Common myeloid progenitor, CD34-positive (primary cell): Measurements from ENCODE around the gene MYO3B.

Experiments used
- CTCF ChIA-PET: fragments of 350-600 bp; sonication (Branson Sonifier 250); formaldehyde crosslinking; loops from one replicate; lab custom pipeline; 2021; ENCODE audit warnings: antibody characterized with exemption; lab: Charles Lee
- POLR2A ChIA-PET: fragments of 350-600 bp; sonication (Branson Sonifier 250); formaldehyde crosslinking; loops from one replicate; lab custom pipeline; 2021; ENCODE audit warnings: antibody characterized with exemption; lab: Charles Lee
- DNase-seq, 3 donors: peaks; one replicate each; pipeline versions ENCODE4 v3.0.0 to v3.0.0-alpha.2; 2013
- H3K27ac ChIP-seq, 2 experiments: 1 replicate in 1 of 2; 2 replicates in 1 of 2; pipeline ENCODE4 v1.7.0; 2013; ENCODE audit warnings: inconsistent platforms in 2 of 2, low read length in 2 of 2, mild to moderate bottlenecking in 2 of 2, low read depth in 1 of 2, moderate library complexity in 1 of 2; ENCODE audit not compliant: severe bottlenecking in 2 of 2, insufficient read depth in 1 of 2, poor library complexity in 1 of 2
- H3K27me3 ChIP-seq, 5 experiments: replicated peaks in 2 of 5; 1 replicate in 3 of 5; 2 replicates in 2 of 5; pipeline versions ENCODE4 v1.6.1 to v1.7.0; 2013; ENCODE audit warnings: low read length in 4 of 5, mild to moderate bottlenecking in 2 of 5, moderate library complexity in 2 of 5, inconsistent platforms in 1 of 5; ENCODE audit not compliant: insufficient read depth in 5 of 5, control insufficient read depth in 4 of 5
- H3K36me3 ChIP-seq, 4 experiments: 1 replicate in 2 of 4; 2 replicates in 2 of 4; pipeline versions ENCODE4 v1.6.1 to v1.7.0; 2013; ENCODE audit warnings: low read length in 3 of 4, control low read depth in 1 of 4, mild to moderate bottlenecking in 1 of 4; ENCODE audit not compliant: control insufficient read depth in 4 of 4, insufficient read depth in 4 of 4
- H3K4me1 ChIP-seq, 4 experiments: 1 replicate in 3 of 4; 2 replicates in 1 of 4; pipeline versions ENCODE4 v1.6.1 to v1.7.1; 2013; ENCODE audit warnings: low read length in 3 of 4, mild to moderate bottlenecking in 3 of 4, control low read depth in 1 of 4, inconsistent platforms in 1 of 4, moderate library complexity in 1 of 4; ENCODE audit not compliant: control insufficient read depth in 4 of 4, insufficient read depth in 4 of 4; ENCODE audit errors: control extremely low read depth in 1 of 4
- H3K4me3 ChIP-seq, 7 experiments: 1 replicate in 4 of 7; 2 replicates in 3 of 7; pipeline versions ENCODE4 v1.5.1 to v1.7.0; 2013; ENCODE audit warnings: mild to moderate bottlenecking in 7 of 7, low read length in 6 of 7, moderate library complexity in 6 of 7, inconsistent platforms in 2 of 7, low read depth in 2 of 7, control low read depth in 1 of 7; ENCODE audit not compliant: insufficient read depth in 4 of 7, control insufficient read depth in 1 of 7; ENCODE audit errors: extremely low read depth in 1 of 7
- H3K9me3 ChIP-seq, 5 experiments: 1 replicate in 4 of 5; 2 replicates in 1 of 5; pipeline versions ENCODE4 v1.6.1 to v1.7.1; 2013; ENCODE audit warnings: low read length in 4 of 5, mild to moderate bottlenecking in 2 of 5, inconsistent platforms in 1 of 5, low read depth in 1 of 5, moderate library complexity in 1 of 5; ENCODE audit not compliant: control insufficient read depth in 4 of 5, insufficient read depth in 2 of 5; ENCODE audit errors: control extremely low read depth in 1 of 5
- WGBS: methylation state at CpG from one replicate; pipeline ENCODE4 v1.1.5; 2013; ENCODE audit not compliant: insufficient coverage; 5-methylcytosine and 5-hydroxymethylcytosine counted together

MYO3B gene

DNA sequence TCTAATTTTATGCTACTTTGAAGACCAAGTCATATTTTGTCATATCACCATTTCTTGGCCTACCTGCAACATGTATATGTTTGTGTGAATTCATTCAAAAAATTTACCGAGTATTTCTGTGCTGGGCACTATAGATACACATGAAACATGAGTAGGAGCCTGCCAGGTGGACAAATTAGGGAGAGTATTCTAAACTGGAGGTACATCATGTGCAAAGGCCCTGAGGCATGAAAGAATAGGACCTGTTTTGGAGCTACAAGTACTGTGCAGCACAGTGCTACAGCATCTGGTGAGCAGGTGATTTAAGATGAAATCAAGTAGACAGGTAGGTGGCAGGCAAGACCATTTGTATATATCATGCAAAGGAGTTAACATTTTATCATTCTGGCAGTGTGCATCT lies 152.9 kb downstream of the MYO3B start:
- POLR2A ChIA-PET = no interaction called here
- DNase-seq = no peak
- Histone ChIP-seq H3K36me3 (no peaks in the 10 kb centered on the region), H3K27me3 (no peaks in the 10 kb centered on the region), H3K4me1 (peaks cover 0 to 2% (median 0%) of the 10 kb centered on the region in 4 experiments), H3K27ac (no peak overlapping the region), H3K9me3 (no peaks in the 10 kb centered on the region), H3K4me3 (no peak overlapping the region)
- WGBS = no CpG with 5 or more reads among the region's 1 CpG
- CTCF ChIA-PET = interaction anchor here (1.1 kb wide), 2 partner anchors 12 to 25 kb away, joined by 3 to 4 read pairs; no protein-coding TSS in a partner anchor

DNA sequence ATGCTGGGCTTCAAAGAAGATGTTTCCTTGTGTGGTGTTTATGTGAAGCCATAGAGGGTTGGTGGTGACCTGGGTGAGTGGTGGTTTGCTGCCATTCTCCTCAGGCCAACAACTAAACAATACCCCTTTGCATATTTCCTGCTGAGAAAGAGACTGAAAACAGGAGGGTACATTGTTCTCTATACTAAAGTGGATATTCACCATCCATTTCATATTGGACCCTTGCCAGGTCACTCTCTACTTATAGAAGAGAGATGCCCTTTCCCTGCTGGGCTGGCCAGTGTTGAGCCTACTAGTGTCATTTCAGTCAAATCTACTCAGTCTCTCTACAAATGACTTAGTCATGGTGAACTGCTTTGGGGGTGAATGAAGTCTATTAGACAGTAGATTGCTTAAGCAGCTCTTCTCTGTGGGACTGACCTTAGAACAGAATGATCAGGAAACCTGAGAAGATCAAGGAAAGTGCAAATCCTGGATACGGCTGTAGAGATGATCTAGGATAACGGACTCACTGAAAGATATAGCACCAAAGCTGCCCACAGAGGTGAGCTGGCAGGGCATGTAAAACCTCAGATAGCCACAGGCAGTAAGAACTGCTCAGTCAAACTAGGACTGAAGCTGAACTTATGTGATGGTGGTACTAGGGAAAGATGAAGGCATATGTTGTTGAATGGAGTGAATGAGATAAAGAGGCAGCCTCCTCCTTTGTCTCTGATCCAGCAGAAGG lies 154.9 kb downstream of the MYO3B start:
- POLR2A ChIA-PET = no interaction called here

DNA sequence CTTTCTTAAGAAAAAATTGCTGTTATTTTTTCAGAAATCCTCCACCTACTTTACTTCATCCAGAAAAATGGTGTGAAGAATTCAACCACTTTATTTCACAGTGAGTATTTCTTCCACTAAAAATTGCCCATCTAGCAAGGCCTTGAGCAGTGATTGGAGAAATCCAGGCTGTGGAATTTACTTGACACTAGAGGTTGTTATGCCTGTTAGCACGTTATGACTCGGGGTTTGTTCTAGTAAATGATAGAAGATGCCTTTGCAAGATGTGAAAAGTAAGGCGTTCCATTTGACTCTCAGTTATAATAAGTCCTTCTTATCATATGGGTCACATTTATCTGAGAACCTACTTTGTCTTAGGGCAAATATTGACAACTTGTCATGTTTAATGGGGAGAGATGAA lies 157.4 kb downstream of the MYO3B start:
- no peaks in the 10 kb centered on the region for H3K36me3 ChIP-seq
- H3K27me3 ChIP-seq = no peaks in the 10 kb centered on the region
- CTCF ChIA-PET = no interaction called here
- H3K4me3 ChIP-seq = no peak overlapping the region
- H3K9me3 ChIP-seq = no peaks in the 10 kb centered on the region
- WGBS = no CpG with 5 or more reads among the region's 3 CpGs
- H3K27ac ChIP-seq = no peak overlapping the region
- peaks cover 0 to 10% (median 3%) of the 10 kb centered on the region in 4 experiments for H3K4me1 ChIP-seq
- POLR2A ChIA-PET = no interaction called here
- DNase-seq = no peak

More for the DNA sequence above, 154.9 kb downstream of the MYO3B start:
- CTCF ChIA-PET = interaction anchor here (1.3 to 1.6 kb wide), 2 partner anchors 9 to 29 kb away, joined by 3 to 4 read pairs; no protein-coding TSS in a partner anchor
- H3K36me3 ChIP-seq = no peaks in the 10 kb centered on the region
- H3K27ac ChIP-seq = no peak overlapping the region
- H3K27me3 ChIP-seq = no peaks in the 10 kb centered on the region
- H3K4me3 ChIP-seq = no peak overlapping the region
- H3K9me3 ChIP-seq = no peaks in the 10 kb centered on the region
- 93% methylated on average over 2 of the region's 2 CpGs for WGBS
- DNase-seq = no peak
- H3K4me1 ChIP-seq = peaks cover 0 to 2% (median 0%) of the 10 kb centered on the region in 4 experiments

DNA sequence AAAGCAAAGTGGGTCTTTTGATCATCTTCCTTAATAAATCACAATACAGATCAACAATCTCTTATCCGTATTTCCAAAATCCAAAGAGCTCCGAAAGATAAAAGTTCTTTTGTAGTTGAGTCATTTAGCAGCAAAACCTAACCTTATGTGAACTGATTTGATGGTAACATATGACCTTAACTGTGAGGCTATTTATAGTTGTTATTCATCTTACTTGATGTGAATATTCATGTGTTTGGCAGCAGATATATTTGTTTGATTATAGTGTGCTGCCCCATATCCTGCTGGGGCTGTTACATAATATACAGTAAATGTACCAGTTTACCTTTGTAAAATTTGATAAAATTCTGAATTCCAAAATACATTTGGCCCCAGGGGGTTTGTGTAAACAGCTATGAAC lies 158.5 kb downstream of the MYO3B start:
- DNase-seq = no peak
- H3K9me3 ChIP-seq = no peaks in the 10 kb centered on the region
- no CpG with 5 or more reads among the region's 2 CpGs for WGBS
- H3K36me3 ChIP-seq = no peaks in the 10 kb centered on the region
- no peaks in the 10 kb centered on the region for H3K27me3 ChIP-seq
- no peak overlapping the region for H3K4me3 ChIP-seq
- ChIA-PET CTCF (interaction anchor here (0.8 to 2.3 kb wide), 3 partner anchors 11 to 24 kb away, joined by 3 to 7 read pairs (median 7); no protein-coding TSS in a partner anchor), POLR2A (no interaction called here)
- peaks cover 8 to 20% (median 13%) of the 10 kb centered on the region in 4 experiments for H3K4me1 ChIP-seq
- H3K27ac ChIP-seq = no peak overlapping the region

DNA sequence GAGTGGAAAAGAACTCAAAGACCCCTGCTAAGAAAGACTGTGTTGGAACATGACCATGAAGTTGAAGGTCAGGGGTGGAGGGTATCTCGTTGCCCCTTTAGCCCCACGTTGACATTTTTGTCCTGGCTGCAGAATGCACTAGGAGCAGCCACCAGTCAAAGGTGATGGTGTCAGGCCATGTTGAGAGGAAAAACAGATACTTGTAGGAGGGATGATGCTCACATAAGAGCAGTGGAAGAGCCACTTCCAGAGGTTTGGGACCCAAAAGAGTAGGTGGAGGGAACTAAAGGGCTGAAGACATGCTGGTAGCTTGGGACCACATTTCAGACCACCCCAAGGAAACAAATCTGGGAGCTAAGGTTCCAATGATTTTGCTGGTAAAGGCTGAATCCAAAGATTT lies 159.0 kb downstream of the MYO3B start:
- Histone ChIP-seq H3K4me3 (no peak overlapping the region), H3K27me3 (no peaks in the 10 kb centered on the region), H3K9me3 (no peaks in the 10 kb centered on the region), H3K36me3 (no peaks in the 10 kb centered on the region), H3K27ac (no peak overlapping the region), H3K4me1 (peaks cover 8 to 21% (median 16%) of the 10 kb centered on the region in 4 experiments)
- 94% methylated on average over 2 of the region's 2 CpGs for WGBS
- CTCF ChIA-PET = interaction anchor here (0.8 to 2.3 kb wide), 3 partner anchors 13 to 24 kb away, joined by 3 to 7 read pairs (median 7); no protein-coding TSS in a partner anchor
- DNase-seq = no peak
- POLR2A ChIA-PET = no interaction called here

DNA sequence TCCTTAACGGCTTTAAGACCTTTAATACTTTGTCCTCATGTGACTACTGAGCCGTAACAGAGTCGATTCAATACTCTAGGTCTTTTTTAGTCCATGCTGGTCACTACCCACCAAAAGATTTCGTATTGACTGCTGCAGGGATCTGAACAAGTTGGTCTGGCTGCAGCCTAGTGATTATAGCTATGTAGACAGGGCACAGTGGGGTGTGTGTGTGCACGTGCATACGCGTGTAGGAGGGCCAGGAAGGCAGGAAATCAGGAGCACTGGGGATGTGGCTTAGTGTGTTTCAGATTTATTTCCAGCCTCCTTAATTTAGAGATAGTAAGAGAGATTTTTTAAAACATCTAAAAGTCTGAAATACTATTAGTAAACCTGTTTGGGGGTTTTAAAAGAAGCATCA lies 161.4 kb downstream of the MYO3B start:
- ChIA-PET POLR2A (interaction anchor here (1.0 kb wide), 1 partner anchor 8 kb away, joined by 3 read pairs; no protein-coding TSS in a partner anchor), CTCF (interaction anchor here (0.8 to 1.5 kb wide), 5 partner anchors 16 to 473 kb away, joined by 3 to 4 read pairs (median 4); no protein-coding TSS in a partner anchor)
- H3K4me1 ChIP-seq = peaks cover 13 to 30% (median 20%) of the 10 kb centered on the region in 4 experiments
- H3K27me3 ChIP-seq = no peaks in the 10 kb centered on the region
- H3K27ac ChIP-seq = no peak overlapping the region
- no peak overlapping the region for H3K4me3 ChIP-seq
- H3K36me3 ChIP-seq = no peaks in the 10 kb centered on the region
- H3K9me3 ChIP-seq = no peaks in the 10 kb centered on the region
- 96% methylated on average over 4 of the region's 7 CpGs for WGBS
- DNase-seq = no peak
